Upper lobe of left lung (tissue), 4 donors: ENCODE measurements around the gene NOS1.
"Not testable (repeated sequence)": the region's sequence is repeated elsewhere in the genome, so short reads cannot be mapped to it uniquely, and the experiment has no call there.

Experiments
- POLR2A ChIP-seq, 4 donors: fragments of 450-650 bp; IDR thresholded peaks; one replicate each; pipeline ENCODE4 v1.5.1; 2016 to 2017; ENCODE audit warnings: antibody characterized with exemption in 4 of 4, mild to moderate bottlenecking in 2 of 4
- TF ChIP-seq, protein P1 (sequence below), 6 experiments: fragments of 450-650 bp in 4 of 6; fragments of 200-600 bp in 2 of 6; sonication (generic) in 2 of 6; IDR thresholded peaks; one replicate each; pipeline ENCODE4 v1.5.1; 2016 to 2019; ENCODE audit warnings: antibody characterized with exemption in 6 of 6

DNA sequence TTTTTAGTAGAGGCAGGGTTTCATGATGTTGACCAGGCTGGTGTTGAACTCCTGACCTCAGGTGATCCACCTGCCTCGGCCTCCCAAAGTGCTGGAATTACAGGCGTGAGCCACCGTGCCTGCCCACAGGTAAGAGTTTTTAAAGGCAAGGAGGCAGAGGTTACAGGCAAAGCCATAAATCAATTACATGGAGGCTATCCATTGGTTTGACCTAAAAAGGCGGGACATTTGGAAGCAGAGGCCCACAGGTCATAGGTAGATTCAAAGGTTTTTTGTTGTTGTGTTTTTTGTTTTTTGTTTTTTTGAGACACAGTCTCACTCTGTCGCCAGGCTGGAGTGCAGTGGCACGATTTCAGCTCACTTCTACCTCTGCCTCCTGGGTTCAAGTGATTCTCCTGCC lies 165.1 kb downstream of the NOS1 start:
- TF ChIP-seq POLR2A (IDR thresholded peaks at IDR 0.05) = not testable (repeated sequence)
- TF ChIP-seq, protein P1, sequence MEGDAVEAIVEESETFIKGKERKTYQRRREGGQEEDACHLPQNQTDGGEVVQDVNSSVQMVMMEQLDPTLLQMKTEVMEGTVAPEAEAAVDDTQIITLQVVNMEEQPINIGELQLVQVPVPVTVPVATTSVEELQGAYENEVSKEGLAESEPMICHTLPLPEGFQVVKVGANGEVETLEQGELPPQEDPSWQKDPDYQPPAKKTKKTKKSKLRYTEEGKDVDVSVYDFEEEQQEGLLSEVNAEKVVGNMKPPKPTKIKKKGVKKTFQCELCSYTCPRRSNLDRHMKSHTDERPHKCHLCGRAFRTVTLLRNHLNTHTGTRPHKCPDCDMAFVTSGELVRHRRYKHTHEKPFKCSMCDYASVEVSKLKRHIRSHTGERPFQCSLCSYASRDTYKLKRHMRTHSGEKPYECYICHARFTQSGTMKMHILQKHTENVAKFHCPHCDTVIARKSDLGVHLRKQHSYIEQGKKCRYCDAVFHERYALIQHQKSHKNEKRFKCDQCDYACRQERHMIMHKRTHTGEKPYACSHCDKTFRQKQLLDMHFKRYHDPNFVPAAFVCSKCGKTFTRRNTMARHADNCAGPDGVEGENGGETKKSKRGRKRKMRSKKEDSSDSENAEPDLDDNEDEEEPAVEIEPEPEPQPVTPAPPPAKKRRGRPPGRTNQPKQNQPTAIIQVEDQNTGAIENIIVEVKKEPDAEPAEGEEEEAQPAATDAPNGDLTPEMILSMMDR (IDR thresholded peaks at IDR 0.05) = not testable (repeated sequence)
